HG02763 (cell line): ENCODE measurements around the gene NTN4.
"Not testable (repeated sequence)": the region's sequence is repeated elsewhere in the genome, so short reads cannot be mapped to it uniquely, and the experiment has no call there.

ENCODE experiments used
- ATAC-seq: cut with Tn5 transposase; IDR thresholded peaks from one replicate; pipeline ENCODE4 v1.9.1; 2021; ENCODE audit warnings: mild to moderate bottlenecking, moderate library complexity; ENCODE audit not compliant: unreplicated experiment

Gene NTN4

DNA sequence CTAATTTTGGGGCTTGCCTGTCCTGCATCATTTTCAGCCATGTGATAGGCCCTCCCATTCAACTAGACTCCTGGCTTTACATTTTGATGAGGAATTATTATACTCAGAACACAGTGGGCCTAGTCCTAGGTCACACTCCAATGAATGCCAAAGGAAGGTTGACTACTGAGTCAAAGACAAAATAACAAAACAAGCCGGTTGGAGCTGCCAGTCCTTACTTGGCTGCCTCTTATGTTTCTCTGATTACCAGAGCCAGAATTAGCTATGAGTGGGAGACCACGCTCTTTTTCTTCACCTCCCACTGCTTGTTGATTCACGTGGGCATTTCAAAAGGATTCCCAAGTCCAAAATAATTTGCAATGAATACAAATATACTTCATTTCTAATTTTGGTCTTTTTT, 161.2 kb downstream of the NTN4 start:
- ATAC-seq = no peak

DNA sequence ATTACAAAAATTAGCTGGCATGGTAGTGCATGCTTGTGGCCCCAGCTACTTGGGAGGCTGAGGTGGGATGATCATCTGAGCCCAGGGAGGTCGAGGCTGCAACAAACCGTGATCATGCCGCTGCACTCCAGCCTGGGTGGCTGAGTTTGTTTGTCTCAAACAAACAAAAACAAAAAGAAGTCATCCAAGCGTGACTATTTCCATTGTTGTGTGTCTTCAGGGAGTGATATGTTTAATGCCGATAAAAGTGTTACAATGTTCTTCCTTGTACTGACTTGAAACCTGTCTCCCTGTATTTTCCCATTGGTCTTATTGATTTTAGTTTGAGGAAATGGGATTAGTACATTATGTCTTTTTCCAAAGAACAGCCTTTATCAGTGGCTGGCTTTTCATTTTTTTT, 163.7 kb downstream of the NTN4 start:
- ATAC-seq = no peak

DNA sequence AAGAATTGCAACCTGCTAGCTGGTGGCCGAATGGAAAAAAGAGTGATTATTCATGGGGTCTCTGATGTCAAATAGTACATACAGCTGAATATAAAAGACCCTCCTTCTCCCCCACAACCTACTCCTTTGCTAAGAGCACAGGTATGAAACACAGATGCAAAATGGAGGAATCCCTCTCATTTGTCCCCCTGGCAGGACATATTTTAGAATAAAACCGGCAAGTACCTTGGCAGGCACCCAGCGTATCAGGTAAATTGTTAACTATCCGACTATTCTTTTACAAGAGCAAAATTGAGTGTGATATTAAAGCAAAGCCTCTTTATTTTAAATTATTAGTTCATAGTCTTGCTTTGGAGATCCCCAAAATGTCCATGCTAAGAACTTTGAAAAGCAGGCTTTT, 165.6 kb downstream of the NTN4 start:
- no peak for ATAC-seq

DNA sequence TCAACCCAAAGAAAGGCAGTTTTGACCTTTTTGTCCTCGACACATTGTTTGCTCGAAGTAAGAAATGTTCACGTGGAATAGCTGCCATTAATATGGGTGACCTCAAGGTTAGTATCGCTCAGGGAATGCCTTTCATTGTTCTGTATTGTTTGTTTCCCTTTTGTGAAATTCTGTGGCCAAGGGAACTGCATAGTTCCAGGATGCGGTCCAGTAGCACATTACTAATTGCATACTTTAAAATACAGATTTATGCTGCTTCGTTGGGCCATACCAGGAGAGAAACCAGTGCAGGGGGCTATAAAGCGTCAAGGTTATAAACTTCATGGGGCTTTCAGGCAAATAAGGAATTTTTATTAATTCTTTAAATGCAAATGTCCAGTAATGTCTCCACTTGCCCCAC, 166.0 kb downstream of the NTN4 start:
- no peak for ATAC-seq

DNA sequence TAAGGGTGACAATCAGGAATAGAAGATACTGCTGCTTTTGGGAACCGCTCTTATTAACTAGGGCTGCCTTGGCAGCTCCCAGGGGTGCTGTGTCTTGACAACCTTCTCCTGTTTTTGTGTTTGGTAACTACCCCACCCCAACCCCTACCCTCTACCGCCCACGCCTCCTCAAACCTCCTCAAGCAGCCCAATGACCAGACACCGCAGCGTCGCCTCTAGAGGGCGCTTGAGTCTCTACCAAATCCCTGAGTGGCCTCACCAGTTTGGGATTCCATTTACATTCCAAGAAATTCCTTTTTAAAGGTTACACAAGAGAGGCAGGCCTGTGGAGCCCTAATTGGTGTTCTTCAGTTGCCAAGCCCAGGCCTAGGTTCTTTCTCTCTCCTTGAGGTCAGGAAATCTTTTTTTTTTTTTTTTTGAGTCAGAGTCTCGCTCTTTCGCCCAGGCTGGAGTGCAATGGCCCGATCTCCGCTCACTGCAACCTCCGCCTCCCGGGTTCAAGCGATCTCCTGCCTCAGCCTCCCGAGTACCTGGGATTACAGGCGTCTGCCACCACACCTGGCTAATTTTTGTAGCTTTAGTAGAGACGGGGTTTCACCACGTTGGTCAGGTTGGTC, 166.9 kb downstream of the NTN4 start:
- ATAC-seq = no peak

DNA sequence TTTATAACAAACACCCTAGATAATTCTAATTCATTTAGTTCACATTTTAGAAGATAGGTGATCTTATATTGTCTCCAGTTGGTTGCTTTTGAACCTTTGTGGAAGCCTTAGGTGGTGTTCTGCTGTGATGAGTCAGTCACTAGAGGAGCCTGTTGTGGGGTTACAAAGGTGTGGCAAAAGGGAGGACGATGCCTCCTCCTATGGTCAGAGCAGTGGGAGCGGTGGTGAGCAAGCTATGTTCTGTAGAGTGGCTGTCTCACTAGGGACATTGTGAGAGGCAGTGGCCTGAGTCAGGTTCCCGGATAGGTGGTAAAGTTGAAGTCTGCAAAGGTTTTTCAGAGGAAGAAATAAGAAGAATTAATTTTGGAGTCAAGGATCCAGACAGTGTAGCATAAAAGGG, 167.7 kb downstream of the NTN4 start:
- ATAC-seq = no peak

DNA sequence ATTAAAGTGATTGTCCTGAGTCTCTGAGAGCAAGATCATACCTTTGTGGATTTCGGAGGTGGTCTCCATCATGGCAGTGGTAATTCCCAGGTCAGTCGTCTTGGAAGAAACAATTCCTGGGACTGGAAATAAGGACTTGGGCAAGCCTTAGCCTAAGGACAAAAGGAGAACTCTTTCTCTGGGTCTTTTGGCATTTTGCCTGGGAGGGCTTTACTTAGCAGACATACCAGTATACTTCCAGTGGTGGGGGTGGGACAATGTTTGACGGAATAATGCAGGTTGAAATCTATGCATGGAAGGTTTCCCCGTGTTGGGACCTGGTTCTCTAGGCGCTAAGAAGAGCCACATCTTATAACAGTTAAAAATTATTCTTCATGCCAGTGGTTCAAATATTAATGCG, 168.8 kb downstream of the NTN4 start:
- no peak for ATAC-seq

DNA sequence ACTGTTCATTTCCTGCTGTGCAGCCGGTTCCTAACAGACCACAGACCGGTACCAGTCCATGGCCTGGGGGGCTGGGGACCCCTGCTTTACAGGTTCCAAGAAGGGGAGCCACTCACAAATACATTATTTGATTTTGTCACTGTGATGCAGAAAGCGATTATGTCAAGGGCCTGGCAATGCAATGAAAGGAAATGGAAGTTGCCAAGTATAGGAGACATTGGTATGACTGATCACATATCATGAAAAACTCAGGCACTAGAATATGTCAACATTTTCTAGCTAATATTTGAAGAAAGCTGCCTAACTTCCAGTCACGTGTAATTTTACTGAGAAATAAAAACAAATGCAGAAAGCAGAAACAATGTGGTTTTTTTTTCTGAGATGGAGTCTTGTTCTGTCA, 170.4 kb downstream of the NTN4 start:
- no peak for ATAC-seq

DNA sequence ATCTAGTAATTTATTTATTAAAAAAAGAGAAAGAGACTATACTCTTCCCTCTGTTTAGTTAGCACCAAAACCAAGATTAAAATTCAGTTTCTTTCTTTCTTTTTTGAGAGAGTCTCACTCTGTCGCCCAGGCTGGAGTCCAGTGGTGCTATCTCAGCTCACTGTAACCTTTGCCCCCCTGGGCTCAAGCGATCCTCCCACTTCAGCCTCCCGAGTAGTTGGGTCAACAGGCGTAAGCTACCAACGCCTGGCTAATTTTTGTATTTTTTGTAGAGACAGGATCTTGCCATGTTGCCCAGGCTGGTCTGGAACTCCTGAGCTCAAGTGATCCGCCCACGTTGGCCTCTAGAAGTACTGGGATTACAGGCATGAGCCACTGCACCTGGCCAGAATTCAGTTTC, 174.1 kb downstream of the NTN4 start:
- not testable (repeated sequence) for ATAC-seq

DNA sequence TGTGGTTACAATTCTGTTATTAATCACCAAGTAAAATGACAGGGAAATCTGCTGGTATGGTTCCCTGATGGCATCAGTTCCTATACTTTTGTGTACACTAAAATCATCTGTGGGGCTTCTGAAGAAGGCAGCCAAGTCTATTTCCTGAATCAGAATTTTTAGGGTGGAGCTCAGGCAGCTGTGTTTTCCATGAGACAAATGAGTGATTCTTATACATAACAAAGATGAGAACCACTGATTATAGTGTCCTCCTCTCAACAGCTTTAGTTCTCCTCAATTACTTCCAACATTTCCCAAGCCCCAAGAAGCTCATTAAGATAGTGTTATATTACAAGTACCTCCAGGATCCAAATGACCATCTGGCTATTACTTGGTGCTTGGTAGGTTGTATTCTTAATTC, 174.8 kb downstream of the NTN4 start:
- no peak for ATAC-seq

DNA sequence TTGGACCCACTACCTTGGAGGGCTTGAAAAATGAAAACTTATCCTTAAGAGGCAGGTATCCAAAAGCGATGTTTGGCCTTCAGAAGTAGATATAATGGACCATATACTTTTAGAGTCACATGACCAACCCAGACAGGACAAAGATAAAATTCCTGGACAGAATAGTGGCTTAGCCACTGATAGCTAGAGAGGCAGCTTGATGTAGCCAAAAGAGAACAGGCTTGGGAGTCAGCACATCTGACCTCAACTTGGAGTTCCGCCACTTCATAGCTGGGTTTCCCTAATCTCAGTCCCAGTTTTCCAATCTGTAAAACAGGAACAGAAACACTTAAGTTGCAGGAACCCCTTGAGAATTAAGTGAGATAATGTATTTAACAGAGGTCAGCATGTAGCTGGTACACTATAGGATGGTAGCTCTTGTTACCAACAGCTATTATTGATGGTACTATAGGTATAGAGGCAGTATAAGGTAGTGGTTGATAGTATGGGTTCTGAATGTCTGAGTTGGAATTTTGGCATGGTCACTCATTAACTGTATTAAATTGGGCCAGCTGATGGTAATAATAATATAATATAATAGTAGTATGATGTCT, 176.1 kb downstream of the NTN4 start:
- no peak for ATAC-seq

DNA sequence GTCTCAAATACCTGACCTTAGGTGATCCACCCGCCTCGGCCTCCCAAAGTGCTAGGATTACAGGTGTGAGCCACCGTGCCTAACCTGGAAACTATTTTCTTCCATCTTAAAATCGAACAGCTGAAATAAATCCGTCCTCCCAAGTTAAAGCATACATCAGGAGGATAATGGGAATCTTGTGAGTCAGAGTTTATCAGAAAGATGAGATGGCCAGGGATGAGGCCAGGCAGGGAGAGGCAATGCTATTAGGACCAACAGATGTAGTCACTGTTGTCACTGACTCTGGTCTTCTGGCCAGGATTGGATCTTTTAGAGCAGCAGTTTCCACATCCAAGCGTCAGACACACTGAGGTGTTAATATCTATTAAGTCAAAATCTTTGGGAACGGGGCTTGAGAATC, 177.5 kb downstream of the NTN4 start:
- no peak for ATAC-seq

DNA sequence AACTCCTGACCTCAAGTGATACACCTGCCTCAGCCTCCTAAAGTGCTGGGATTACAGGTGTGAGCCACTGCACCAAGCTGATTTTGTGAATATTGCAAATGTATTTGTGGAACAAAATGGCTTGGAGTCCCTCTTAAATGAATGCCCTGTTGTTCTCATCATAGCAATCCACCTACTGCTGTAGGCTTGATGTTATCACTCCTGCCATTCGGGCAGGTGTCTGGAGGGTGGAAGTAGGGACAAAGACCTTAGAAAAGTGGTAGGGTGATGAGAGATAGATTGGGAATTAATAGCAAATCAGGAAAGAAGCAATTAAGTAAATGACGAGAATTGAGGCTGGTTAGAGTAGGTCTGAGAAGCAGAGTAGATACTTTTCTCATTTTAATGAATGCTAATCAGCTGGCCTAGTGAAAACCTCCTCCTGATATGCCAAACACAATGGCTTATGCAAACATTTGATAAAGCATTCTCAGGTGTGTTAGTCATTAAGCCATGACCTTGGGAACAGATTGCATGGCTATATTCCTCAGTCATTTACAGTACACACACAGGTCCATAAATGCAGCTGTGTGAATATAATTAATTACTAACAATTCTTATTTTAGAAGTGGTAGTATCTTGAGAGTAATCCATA, 178.8 kb downstream of the NTN4 start:
- no peak for ATAC-seq

DNA sequence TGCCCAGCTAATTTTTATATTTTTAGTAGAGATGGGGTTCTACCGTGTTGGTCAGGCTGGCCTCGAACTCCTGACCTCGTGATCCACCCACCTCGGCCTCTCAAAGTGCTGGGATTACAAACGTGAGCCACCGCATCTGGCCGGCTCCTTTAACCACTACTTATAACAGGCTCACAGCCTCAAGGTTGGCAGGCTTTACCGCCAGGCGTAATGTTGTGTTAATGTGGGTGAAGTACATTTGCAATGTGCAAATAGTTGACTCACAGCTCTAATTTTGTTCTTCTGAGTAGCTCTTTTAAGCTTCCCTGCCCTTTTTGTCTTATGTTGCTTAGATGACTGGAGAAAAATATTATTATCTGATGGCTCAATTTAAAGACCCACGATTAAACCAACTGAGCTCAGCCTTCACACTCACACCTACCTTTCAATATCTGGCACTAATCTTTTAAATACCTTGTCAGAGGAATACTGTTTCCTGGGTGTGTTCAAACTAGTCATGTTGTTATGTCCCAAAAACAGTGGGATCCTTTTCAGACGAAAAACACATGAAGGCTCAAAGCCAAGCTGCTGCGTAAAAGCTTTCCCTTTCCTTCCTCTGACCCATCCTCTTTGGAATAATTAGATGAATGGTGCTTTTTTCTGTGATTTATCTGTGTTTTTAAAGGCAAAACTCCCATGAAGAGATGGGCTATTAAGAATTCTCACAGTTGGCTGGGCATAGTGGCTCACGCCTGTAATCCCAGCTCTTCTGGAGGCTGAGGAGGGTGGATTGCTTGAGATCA, 182.1 kb downstream of the NTN4 start:
- ATAC-seq = no peak
